Ishikawa (cell line): ENCODE data around the gene BMPR1A.

Experiments
- CEBPB ChIP-seq: IDR thresholded peaks from 2 replicates; pipeline ENCODE4 v1.6.1; 2012
- CREB1 ChIP-seq: IDR thresholded peaks from 2 replicates; pipeline ENCODE4 v1.6.1; 2012; ENCODE audit warnings: low read depth
- EGR1 ChIP-seq: IDR thresholded peaks from 2 replicates; pipeline ENCODE4 v1.6.1; 2012
- EP300 ChIP-seq: IDR thresholded peaks from 2 replicates; pipeline ENCODE4 v1.6.1; 2012; ENCODE audit warnings: borderline replicate concordance
- FOXM1 ChIP-seq: IDR thresholded peaks from 2 replicates; pipeline ENCODE4 v1.6.1; 2012; ENCODE audit warnings: low read depth, borderline replicate concordance
- NFIC ChIP-seq: IDR thresholded peaks from 2 replicates; pipeline ENCODE4 v1.6.1; 2012
- RAD21 ChIP-seq: IDR thresholded peaks from 2 replicates; pipeline ENCODE4 v1.6.1; 2012; ENCODE audit warnings: low read depth
- TAF1 ChIP-seq: IDR thresholded peaks from 2 replicates; pipeline ENCODE4 v1.6.1; 2012; ENCODE audit warnings: low read depth, mild to moderate bottlenecking
- TCF12 ChIP-seq: IDR thresholded peaks from 2 replicates; pipeline ENCODE4 v1.6.1; 2012; ENCODE audit warnings: low read depth
- YY1 ChIP-seq: IDR thresholded peaks from 2 replicates; pipeline ENCODE4 v1.6.1; 2012; ENCODE audit warnings: low read depth
- ZBTB7A ChIP-seq: IDR thresholded peaks from 2 replicates; pipeline ENCODE4 v1.6.1; 2012; ENCODE audit warnings: low read depth
- TF ChIP-seq, protein P1 (sequence below): IDR thresholded peaks from 2 replicates; pipeline ENCODE4 v1.6.1; 2012
- TF ChIP-seq, protein P2 (sequence below): IDR thresholded peaks from 2 replicates; pipeline ENCODE4 v1.6.1; 2012
- TF ChIP-seq, protein P3 (sequence below): IDR thresholded peaks from 2 replicates; pipeline ENCODE4 v1.6.1; 2012; ENCODE audit warnings: low read depth, mild to moderate bottlenecking

DNA sequence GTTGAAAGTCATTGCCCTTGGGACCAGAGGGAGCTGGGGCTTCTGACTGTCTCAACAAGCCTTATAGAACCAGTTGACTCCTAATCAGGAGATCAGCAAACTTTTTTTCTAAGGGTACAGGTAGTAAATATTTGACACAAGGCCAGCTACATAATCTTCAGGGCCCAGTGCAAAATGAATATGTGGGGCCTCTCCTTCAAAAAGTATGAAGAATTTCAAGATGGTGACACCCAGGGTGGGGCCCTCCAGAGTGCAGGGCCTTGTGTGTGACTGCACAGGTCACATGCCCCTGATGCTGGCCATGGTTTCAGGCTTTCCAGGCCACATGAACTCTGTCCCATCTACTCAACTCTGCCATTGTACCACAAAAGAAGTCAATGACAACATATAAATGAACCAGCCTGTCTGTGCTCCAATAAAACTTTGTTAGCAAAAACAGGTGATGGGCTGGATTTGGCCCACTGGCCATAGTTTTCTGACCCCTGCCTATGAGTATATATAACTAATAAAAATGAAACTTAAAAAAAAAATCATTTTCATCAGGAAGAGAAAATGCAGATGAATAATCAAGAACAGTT, 194.9 kb downstream of the BMPR1A start:
- TF ChIP-seq RAD21 (no peak), CEBPB (no peak), NFIC (no peak), CREB1 (no peak), YY1 (no peak), TCF12 (no peak), TAF1 (no peak), EP300 (no peak), EGR1 (no peak), ZBTB7A (no peak), FOXM1 (no peak)
- TF ChIP-seq, protein P1, sequence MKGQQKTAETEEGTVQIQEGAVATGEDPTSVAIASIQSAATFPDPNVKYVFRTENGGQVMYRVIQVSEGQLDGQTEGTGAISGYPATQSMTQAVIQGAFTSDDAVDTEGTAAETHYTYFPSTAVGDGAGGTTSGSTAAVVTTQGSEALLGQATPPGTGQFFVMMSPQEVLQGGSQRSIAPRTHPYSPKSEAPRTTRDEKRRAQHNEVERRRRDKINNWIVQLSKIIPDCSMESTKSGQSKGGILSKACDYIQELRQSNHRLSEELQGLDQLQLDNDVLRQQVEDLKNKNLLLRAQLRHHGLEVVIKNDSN: no peak; the same call in 1 of the 2 replicates
- TF ChIP-seq, protein P2, sequence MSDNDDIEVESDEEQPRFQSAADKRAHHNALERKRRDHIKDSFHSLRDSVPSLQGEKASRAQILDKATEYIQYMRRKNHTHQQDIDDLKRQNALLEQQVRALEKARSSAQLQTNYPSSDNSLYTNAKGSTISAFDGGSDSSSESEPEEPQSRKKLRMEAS: no peak
- TF ChIP-seq, protein P3, sequence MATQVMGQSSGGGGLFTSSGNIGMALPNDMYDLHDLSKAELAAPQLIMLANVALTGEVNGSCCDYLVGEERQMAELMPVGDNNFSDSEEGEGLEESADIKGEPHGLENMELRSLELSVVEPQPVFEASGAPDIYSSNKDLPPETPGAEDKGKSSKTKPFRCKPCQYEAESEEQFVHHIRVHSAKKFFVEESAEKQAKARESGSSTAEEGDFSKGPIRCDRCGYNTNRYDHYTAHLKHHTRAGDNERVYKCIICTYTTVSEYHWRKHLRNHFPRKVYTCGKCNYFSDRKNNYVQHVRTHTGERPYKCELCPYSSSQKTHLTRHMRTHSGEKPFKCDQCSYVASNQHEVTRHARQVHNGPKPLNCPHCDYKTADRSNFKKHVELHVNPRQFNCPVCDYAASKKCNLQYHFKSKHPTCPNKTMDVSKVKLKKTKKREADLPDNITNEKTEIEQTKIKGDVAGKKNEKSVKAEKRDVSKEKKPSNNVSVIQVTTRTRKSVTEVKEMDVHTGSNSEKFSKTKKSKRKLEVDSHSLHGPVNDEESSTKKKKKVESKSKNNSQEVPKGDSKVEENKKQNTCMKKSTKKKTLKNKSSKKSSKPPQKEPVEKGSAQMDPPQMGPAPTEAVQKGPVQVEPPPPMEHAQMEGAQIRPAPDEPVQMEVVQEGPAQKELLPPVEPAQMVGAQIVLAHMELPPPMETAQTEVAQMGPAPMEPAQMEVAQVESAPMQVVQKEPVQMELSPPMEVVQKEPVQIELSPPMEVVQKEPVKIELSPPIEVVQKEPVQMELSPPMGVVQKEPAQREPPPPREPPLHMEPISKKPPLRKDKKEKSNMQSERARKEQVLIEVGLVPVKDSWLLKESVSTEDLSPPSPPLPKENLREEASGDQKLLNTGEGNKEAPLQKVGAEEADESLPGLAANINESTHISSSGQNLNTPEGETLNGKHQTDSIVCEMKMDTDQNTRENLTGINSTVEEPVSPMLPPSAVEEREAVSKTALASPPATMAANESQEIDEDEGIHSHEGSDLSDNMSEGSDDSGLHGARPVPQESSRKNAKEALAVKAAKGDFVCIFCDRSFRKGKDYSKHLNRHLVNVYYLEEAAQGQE: no peak
